Dermis blood vessel endothelial cell (primary cell): ENCODE measurements around the gene RAB11FIP5. TPM values are rescaled to one million over a fixed set of nuclear protein-coding genes. Genes with fewer than 3 reads are reported as not detected.

Experiments
- DNase-seq: peaks from one replicate; pipeline ENCODE4 v3.0.0; 2010
- total RNA-seq: library from RNA; depleted of rRNA; stranded (reverse); fragments of >200 nt; gene quantifications from 2 replicates; pipeline ENCODE4 v1.2.3, GENCODE V29; 2014

The RAB11FIP5 gene
- total RNA-seq, 1 donor from 2014 or later: 66.0 TPM

- no peak for DNase-seq
Measured at GRCh38 chr2:73109431-73110167, 3.1 kb downstream of the RAB11FIP5 start.

GRCh38 chr2:73107211-73107926, 5.4 kb downstream of the RAB11FIP5 start:
- DNase-seq: no peak

GRCh38 chr2:73106791-73107190, 6.0 kb downstream of the RAB11FIP5 start:
- no peak for DNase-seq

- DNase-seq: no peak
Measured at GRCh38 chr2:73105511-73105971, 7.2 kb downstream of the RAB11FIP5 start.

- no peak for DNase-seq
Measured at GRCh38 chr2:73104933-73105332, 7.8 kb downstream of the RAB11FIP5 start.

GRCh38 chr2:73103018-73103542, 9.7 kb downstream of the RAB11FIP5 start:
- no peak for DNase-seq

GRCh38 chr2:73101626-73102256, 11.0 kb downstream of the RAB11FIP5 start:
- DNase-seq: peak; percentile 46

GRCh38 chr2:73100956-73101355, 11.8 kb downstream of the RAB11FIP5 start:
- DNase-seq: no peak

- no peak for DNase-seq
Measured at GRCh38 chr2:73099486-73099885, 13.3 kb downstream of the RAB11FIP5 start.

- DNase-seq: no peak
Measured at GRCh38 chr2:73095910-73096309, 16.8 kb downstream of the RAB11FIP5 start.

GRCh38 chr2:73093601-73094218, 19.0 kb downstream of the RAB11FIP5 start:
- peak; percentile 44 for DNase-seq

- DNase-seq: no peak
Measured at GRCh38 chr2:73092146-73092783, 20.5 kb downstream of the RAB11FIP5 start.

GRCh38 chr2:73091696-73092095, 21.1 kb downstream of the RAB11FIP5 start:
- no peak for DNase-seq

- no peak for DNase-seq
Measured at GRCh38 chr2:73091164-73091563, 21.6 kb downstream of the RAB11FIP5 start.

- peak; percentile 85 for DNase-seq
Measured at GRCh38 chr2:73089270-73090030, 23.3 kb downstream of the RAB11FIP5 start.

- no peak for DNase-seq
Measured at GRCh38 chr2:73088703-73089102, 24.0 kb downstream of the RAB11FIP5 start.

GRCh38 chr2:73088211-73088610, 24.5 kb downstream of the RAB11FIP5 start:
- no peak for DNase-seq

- DNase-seq: no peak
Measured at GRCh38 chr2:73087311-73087710, 25.4 kb downstream of the RAB11FIP5 start.

- peak; percentile 89 for DNase-seq
Measured at GRCh38 chr2:73085691-73086090, 27.1 kb downstream of the RAB11FIP5 start.

GRCh38 chr2:73084971-73085370, 27.8 kb downstream of the RAB11FIP5 start:
- DNase-seq: peak; percentile 50
